ENCODE data around the gene ATXN10. TPM values are rescaled to one million over a fixed set of nuclear protein-coding genes. Genes with fewer than 3 reads are reported as not detected.
A peak's percentile ranks its signal among the peaks of the same experiment; 100 is the strongest.
"Not testable (repeated sequence)": the region's sequence is repeated elsewhere in the genome, so short reads cannot be mapped to it uniquely, and the experiment has no call there.

Gene ATXN10
- total RNA-seq, 2 experiments from 2014 or later, result 79.8 to 83.7 TPM

DNA sequence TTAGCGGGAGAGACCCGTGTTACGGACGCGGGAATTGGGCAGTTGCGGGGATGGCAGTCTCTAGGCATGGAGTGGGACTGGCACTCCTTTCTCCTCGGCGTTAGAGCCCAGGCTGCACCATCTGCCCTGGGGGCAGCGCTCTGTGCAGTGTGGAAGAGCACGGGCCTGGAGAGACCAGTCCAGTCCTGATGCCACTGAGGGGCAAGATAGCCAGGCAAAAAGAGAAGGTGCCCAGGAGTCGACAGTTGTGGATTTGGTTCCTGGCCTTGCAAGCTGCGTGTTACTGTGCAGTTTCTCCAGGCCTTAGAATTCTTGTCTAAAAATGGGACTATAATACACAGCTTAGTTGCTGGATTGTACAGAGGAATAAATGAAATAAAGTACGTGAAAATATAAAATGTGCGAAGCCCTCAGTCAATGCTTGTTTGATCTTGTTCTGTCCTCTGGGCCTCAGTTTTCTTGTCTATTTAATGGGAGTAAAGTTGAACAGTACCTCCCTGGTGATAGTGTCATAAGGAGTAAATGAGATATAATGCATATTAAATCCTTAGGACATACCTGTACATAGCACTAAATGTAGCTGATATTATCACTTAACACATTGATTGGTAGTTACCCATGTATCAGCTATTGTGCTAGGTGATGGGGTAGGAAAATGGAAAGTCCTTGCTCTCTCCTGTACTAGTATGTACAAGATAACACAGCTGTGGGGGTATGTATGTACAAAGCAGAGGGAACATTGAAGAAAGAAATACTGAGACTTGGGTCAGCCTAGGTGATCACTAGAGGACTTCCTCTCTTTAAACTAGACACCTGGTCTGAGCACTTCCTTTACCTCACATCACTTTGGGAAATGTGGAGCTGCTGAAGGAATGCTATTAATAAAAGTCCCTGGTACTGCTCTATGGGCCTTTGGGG, 1.2 kb downstream of the ATXN10 start:
- intact Hi-C loops (cut with micrococcal nuclease), result no loop called here
- peak overlapping the region; percentile 67 for H3K27ac Mint-ChIP-seq
- H3K9me3 Mint-ChIP-seq, result no peaks in the 10 kb centered on the region
- peak overlapping the region; percentile 89 for H3K4me3 Mint-ChIP-seq
- CTCF ChIA-PET, result interaction anchor here (0.6 to 1.1 kb wide), 3 partner anchors 14 to 46 kb away, joined by 3 read pairs; no protein-coding TSS in a partner anchor
- DNase-seq, result no peak
- H3K4me1 Mint-ChIP-seq (ENCODE audit: low read depth), result peaks cover 38% of the 10 kb centered on the region
- H3K27me3 Mint-ChIP-seq (ENCODE audit: low read depth), result no peaks in the 10 kb centered on the region
- H3K36me3 Mint-ChIP-seq (ENCODE audit: low read depth), result peaks cover 10% of the 10 kb centered on the region

DNA sequence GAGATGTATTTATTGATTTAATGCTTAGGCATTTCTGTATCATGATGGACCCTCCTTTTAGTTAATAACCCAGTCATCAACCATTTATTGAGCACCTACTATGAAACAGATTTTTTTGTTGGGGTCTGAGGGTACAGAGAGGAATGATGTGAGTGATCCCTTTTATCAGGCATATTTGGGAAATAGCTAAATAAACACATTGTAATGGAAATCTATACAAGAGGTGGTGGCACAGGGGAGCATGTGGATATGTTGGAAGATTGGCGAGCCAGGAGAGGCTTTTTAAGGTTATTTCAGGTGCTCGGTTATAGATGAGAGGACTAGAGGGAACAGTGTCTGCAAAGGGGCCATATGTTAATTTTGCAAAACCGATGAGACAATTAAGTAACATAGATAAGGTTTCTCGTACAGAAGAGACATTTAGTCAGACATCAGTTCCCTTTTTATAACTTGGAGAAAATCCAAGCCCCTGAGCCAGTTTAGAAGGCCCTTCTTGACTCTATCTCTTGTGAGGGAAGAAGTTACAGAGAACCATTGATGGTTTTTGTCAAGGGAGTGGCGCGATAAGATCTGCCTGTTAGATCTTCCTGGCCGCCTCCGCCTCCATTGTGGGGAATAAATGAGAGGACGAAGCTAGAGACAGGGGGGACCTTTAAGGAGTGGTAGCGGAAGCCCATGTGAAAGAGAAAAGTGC, 2.0 kb downstream of the ATXN10 start:
- CTCF ChIA-PET, result interaction anchor here (0.6 to 1.1 kb wide), 2 partner anchors 13 to 45 kb away, joined by 3 read pairs; no protein-coding TSS in a partner anchor
- peaks cover 41% of the 10 kb centered on the region for H3K4me1 Mint-ChIP-seq (ENCODE audit: low read depth)
- H3K27ac Mint-ChIP-seq, result no peak overlapping the region
- no peak for DNase-seq
- H3K9me3 Mint-ChIP-seq, result no peaks in the 10 kb centered on the region
- intact Hi-C loops (cut with micrococcal nuclease), result no loop called here
- peak overlapping the region; percentile 89 for H3K4me3 Mint-ChIP-seq
- peaks cover 10% of the 10 kb centered on the region for H3K36me3 Mint-ChIP-seq (ENCODE audit: low read depth)
- H3K27me3 Mint-ChIP-seq (ENCODE audit: low read depth), result no peaks in the 10 kb centered on the region

DNA sequence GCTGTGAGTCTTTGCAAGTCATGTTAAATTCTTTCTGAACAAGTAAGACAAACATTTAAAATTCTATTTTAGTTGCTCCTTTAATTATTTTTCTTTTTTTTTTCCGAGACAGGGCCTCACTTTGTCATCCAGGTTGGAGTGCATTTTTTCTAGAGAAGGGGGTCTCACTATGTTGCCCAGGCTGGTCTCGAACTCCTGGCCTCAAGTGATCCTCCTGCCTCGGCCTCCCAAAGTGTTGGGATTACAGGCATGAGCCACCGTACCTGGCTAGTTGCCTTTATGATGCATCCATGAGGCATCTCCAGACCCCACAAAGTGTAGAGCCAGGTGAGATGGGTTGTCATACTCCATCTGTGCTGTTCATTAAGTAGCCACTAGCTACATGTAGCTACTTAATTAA, 4.4 kb downstream of the ATXN10 start:
- CTCF ChIA-PET, result no interaction called here

DNA sequence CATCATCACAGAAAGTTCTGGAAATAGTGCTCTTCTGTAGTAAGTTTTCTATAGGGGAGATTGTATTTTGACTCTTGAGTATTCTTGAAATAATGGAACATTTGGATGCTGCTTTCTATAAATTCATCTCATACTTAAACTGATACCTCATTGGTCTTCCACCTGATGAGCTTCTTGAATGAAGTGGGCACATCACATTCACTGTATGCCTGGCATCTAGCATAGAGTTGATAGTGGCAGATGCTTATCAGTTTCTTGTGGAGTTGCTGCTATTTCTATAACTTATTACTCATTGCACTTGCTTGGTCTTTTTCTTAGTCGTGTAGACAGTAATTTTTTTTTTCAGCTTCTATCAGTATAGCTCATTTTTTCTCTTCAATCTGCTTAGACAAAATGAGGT, 5.4 kb downstream of the ATXN10 start:
- DNase-seq, result no peak
- CTCF ChIA-PET, result interaction anchor here (0.7 kb wide), 1 partner anchor 349 kb away, joined by 4 read pairs; no protein-coding TSS in a partner anchor
- intact Hi-C loops (cut with micrococcal nuclease), result no loop called here
- no peak overlapping the region for H3K4me3 Mint-ChIP-seq
- H3K36me3 Mint-ChIP-seq (ENCODE audit: low read depth), result peaks cover 10% of the 10 kb centered on the region
- no peaks in the 10 kb centered on the region for H3K27me3 Mint-ChIP-seq (ENCODE audit: low read depth)
- no peak overlapping the region for H3K27ac Mint-ChIP-seq
- no peaks in the 10 kb centered on the region for H3K9me3 Mint-ChIP-seq
- peaks cover 47% of the 10 kb centered on the region for H3K4me1 Mint-ChIP-seq (ENCODE audit: low read depth)

More for the DNA sequence above, 4.4 kb downstream of the ATXN10 start:
- peaks cover 47% of the 10 kb centered on the region for H3K4me1 Mint-ChIP-seq (ENCODE audit: low read depth)
- intact Hi-C loops (cut with micrococcal nuclease), result no loop called here
- DNase-seq, result no peak
- H3K36me3 Mint-ChIP-seq (ENCODE audit: low read depth), result peaks cover 10% of the 10 kb centered on the region
- H3K27ac Mint-ChIP-seq, result no peak overlapping the region
- no peaks in the 10 kb centered on the region for H3K9me3 Mint-ChIP-seq
- no peaks in the 10 kb centered on the region for H3K27me3 Mint-ChIP-seq (ENCODE audit: low read depth)
- H3K4me3 Mint-ChIP-seq, result no peak overlapping the region

DNA sequence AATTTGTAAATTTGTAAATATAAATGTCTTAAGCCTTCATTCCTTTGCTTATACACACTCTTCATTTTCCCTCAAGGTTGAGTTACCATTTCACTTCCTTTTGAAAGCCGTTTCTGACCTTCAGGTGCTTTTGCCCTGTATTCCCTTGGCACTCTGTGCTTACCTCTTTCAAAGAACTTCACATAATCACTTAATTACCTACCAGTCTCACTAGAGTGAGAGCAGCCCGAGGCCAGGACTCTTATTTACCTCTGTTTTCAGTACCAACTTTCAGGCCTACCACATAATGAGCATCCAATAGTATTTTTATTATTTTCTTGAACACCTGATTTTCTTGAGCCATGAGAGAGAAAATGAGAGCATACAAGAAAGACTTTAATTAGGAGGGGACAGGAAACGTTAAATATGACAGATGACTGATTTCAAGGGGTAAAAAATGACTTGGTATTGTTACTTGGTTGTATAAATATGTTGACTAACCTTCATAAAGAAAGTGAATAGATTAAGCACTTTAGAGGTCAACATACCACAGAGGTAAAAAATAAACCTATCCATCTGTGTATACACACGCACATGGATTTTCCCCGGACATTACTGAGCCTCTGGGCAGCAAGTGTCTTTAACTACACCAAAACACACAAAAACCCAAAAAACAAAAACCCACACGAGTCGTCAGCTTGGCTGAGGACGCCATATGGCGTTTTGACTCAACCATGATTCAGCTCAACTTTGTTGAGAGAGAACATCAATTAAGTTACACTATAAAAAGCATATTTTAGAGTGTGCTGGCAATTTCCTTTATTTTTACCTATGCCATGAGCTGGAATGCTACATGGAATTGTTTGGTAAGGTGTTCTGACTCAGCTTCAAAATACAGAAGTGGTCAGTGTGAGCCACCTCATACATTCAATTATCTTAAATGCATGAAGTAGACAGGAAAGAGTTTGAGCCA, 7.6 kb downstream of the ATXN10 start:
- H3K27ac Mint-ChIP-seq, result no peak overlapping the region
- no peak for DNase-seq
- H3K4me1 Mint-ChIP-seq (ENCODE audit: low read depth), result peaks cover 29% of the 10 kb centered on the region
- intact Hi-C loops (cut with micrococcal nuclease), result no loop called here
- no peak overlapping the region for H3K4me3 Mint-ChIP-seq
- H3K9me3 Mint-ChIP-seq, result no peaks in the 10 kb centered on the region
- CTCF ChIA-PET, result no interaction called here
- H3K36me3 Mint-ChIP-seq (ENCODE audit: low read depth), result peaks cover 6% of the 10 kb centered on the region
- no peaks in the 10 kb centered on the region for H3K27me3 Mint-ChIP-seq (ENCODE audit: low read depth)

DNA sequence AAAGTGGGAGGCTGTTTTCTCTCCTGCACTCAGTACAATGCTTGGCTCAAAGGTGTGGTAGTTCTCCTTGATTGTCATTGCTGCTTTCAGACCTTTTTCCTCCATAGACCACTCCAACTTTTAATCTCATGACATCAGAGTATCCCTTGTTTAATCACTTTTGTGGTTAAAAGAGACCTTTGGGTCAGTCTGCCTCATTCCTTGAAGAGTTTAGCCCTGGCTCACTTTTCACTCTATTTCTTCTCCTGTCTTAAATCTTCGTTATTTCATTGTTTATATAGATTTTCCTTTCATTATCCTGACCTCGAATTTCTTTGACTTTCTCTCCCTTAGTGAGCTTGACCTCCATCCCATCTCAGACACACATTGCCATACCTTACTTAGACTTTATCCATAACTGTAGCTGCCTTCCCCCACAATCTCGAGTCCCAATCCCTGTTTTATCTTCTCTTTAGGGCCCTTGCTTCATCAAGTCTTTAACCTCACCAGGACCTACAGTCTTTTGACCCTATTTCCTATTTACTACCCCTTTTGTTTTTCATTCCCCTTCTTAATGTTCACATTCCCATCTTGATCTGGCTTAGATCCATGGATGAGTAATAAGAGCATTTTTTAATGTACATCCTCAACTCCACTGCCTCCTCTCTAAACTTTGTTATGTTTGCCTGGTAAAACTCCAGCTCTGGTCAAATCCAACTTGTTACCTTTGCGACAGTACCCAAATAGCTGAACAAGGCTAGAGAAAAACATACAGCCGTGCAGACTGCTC, 9.5 kb downstream of the ATXN10 start:
- DNase-seq, result no peak
- CTCF ChIA-PET, result no interaction called here
- intact Hi-C loops (cut with micrococcal nuclease), result no loop called here
- Mint-ChIP-seq H3K27ac (no peak overlapping the region), H3K27me3 (ENCODE audit: low read depth) (no peaks in the 10 kb centered on the region), H3K36me3 (ENCODE audit: low read depth) (peaks cover 2% of the 10 kb centered on the region), H3K4me3 (no peak overlapping the region), H3K4me1 (ENCODE audit: low read depth) (peaks cover 22% of the 10 kb centered on the region), H3K9me3 (no peaks in the 10 kb centered on the region)

DNA sequence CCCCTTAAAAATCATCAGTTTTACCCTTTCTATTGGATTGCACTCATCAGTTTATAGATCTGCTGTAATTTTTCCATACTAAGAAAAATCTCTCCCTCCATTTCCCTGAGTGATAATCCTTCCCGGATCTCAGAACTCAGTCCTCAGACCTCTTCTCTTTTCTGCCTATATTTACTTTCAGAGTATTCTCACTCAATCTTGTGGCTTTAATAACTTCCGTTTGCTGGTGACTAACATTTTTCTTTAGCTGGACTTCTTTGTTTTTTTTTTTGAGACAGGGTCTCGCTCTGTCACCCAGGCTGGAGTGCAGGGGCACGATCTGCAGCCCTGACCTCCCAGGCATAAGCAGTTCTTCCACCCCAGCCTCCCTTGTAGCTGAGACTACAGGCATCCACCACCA, 10.4 kb downstream of the ATXN10 start:
- CTCF ChIA-PET, result interaction anchor here (1.4 kb wide), 1 partner anchor 19 kb away, joined by 3 read pairs; no protein-coding TSS in a partner anchor
- Mint-ChIP-seq H3K9me3 (no peaks in the 10 kb centered on the region), H3K27me3 (ENCODE audit: low read depth) (no peaks in the 10 kb centered on the region), H3K4me1 (ENCODE audit: low read depth) (peaks cover 21% of the 10 kb centered on the region), H3K36me3 (ENCODE audit: low read depth) (peaks cover under 1% of the 10 kb centered on the region), H3K27ac (no peak overlapping the region), H3K4me3 (no peak overlapping the region)
- intact Hi-C loops (cut with micrococcal nuclease), result no loop called here
- DNase-seq, result no peak

DNA sequence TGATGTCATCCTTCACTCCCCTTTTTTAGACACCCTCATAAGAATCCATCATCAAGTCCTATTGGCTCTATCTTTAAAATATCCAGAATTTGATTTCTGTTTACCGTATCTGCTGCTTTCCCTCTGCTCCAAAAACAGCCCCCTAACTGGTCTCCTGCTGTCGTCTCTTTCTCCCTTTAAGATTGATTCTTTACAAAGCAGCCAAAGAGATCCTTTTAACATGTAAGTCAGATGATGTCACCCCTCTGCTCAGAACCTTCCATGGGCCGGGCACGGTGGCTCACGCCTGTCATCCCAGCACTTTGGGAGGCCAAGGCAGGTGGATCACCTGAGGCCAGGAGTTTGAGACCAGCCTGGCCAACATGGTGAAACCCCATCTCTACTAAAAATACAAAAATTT, 11.1 kb downstream of the ATXN10 start:
- CTCF ChIA-PET, result interaction anchor here (1.4 kb wide), 1 partner anchor 18 kb away, joined by 3 read pairs; no protein-coding TSS in a partner anchor

DNA sequence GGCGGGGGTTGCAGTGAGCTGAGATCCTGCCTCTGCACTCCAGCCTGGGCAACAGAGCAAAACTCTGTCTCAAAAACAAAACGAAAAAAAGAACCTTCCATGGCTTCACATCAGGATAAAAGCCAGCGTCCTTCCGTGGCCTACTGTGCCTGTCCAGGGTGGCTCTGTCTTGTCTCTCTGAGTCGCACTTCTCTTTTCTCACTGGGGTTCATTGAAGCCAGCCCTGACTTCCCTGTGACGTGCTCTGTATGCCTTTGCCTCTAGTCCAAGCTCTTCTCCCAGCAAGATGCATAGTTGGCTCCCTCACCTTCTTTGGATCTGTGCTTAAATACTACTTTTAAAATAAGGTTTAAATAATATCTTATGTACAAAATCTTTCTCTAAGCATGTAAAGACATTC, 11.6 kb downstream of the ATXN10 start:
- H3K4me3 Mint-ChIP-seq, result no peak overlapping the region
- no peaks in the 10 kb centered on the region for H3K36me3 Mint-ChIP-seq (ENCODE audit: low read depth)
- H3K9me3 Mint-ChIP-seq, result no peaks in the 10 kb centered on the region
- intact Hi-C loops (cut with micrococcal nuclease), result no loop called here
- H3K27me3 Mint-ChIP-seq (ENCODE audit: low read depth), result no peaks in the 10 kb centered on the region
- CTCF ChIA-PET, result interaction anchor here (1.4 kb wide), 1 partner anchor 17 kb away, joined by 3 read pairs; no protein-coding TSS in a partner anchor
- DNase-seq, result no peak
- H3K27ac Mint-ChIP-seq, result no peak overlapping the region
- H3K4me1 Mint-ChIP-seq (ENCODE audit: low read depth), result peaks cover 22% of the 10 kb centered on the region

More for the DNA sequence above, 11.1 kb downstream of the ATXN10 start:
- intact Hi-C loops (cut with micrococcal nuclease); H3K27me3 Mint-ChIP-seq (ENCODE audit: low read depth); DNase-seq; H3K27ac Mint-ChIP-seq; H3K36me3 Mint-ChIP-seq (ENCODE audit: low read depth); H3K9me3 Mint-ChIP-seq; H3K4me3 Mint-ChIP-seq: not testable (repeated sequence)
- peaks cover 19% of the 10 kb centered on the region for H3K4me1 Mint-ChIP-seq (ENCODE audit: low read depth)

DNA sequence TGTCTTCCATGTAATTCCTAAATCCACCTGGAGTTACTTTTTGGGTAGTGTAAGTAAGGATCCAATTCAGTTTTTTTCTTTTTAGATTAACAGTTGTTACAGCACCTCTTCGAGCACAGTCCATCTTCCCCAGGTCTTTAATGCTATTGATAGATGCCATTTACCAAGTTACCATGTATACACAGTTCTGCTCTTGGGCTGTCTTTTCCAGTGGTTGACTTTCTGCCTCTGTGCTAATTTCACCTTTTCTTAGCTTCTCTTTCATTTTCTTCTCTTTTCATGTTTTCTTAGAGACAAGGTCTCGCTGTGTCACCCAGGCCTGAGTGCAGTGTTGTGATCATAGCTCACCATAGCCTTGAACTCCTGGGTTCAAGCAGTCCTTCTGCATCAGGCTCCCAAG, 12.0 kb downstream of the ATXN10 start:
- Mint-ChIP-seq H3K36me3 (ENCODE audit: low read depth) (no peaks in the 10 kb centered on the region), H3K4me1 (ENCODE audit: low read depth) (peaks cover 24% of the 10 kb centered on the region), H3K9me3 (no peaks in the 10 kb centered on the region), H3K4me3 (no peak overlapping the region), H3K27me3 (ENCODE audit: low read depth) (no peaks in the 10 kb centered on the region), H3K27ac (no peak overlapping the region)
- intact Hi-C loops (cut with micrococcal nuclease), result no loop called here
- CTCF ChIA-PET, result no interaction called here
- DNase-seq, result no peak

DNA sequence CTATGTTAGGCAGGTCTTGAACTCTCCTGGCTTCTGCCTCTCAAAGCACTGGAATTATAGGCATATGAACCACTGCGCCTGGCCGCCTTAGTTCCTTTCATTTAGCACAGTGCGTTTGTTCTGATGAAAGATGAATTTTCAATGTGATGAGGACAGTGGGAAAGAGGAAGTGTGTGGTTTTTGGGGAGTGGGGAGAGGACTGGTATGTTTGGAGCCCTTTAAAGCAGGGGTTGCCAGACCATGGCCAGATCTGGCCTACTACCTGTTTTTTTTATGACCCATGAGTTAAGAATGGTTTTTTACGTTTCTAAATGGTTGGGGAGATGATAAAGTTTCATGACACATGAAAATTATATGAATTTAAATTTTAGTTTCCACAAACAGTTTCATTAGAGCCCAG, 12.5 kb downstream of the ATXN10 start:
- Mint-ChIP-seq H3K9me3 (no peaks in the 10 kb centered on the region), H3K27ac (no peak overlapping the region), H3K27me3 (ENCODE audit: low read depth) (no peaks in the 10 kb centered on the region), H3K36me3 (ENCODE audit: low read depth) (no peaks in the 10 kb centered on the region), H3K4me3 (no peak overlapping the region), H3K4me1 (ENCODE audit: low read depth) (peaks cover 24% of the 10 kb centered on the region)
- CTCF ChIA-PET, result no interaction called here
- DNase-seq, result no peak
- intact Hi-C loops (cut with micrococcal nuclease), result no loop called here

Measured in activated naive CD4-positive, alpha-beta T cell treated with anti-CD3 and anti-CD28 coated beads for 36 hours (primary cell).